Measurements from ENCODE around the gene RPS21.

- TF ChIP-seq CTCF (IDR thresholded peaks at IDR 0.05) (no peak), POLR2A (IDR thresholded peaks at IDR 0.05) (no peak)
These were observed 27.3 kb upstream of the RPS21 start for GRCh38 chr20:62359491-62360121.

Measured in lower leg skin (tissue), 3 donors.